Gastroesophageal sphincter (tissue), 3 donors: Measurements from ENCODE around the gene STK24.
A peak's percentile ranks its signal among the peaks of the same experiment; 100 is the strongest.

Experiments
- CTCF ChIP-seq, 4 experiments: fragments of 200-600 bp in 2 of 4; fragments of 450-650 bp in 2 of 4; sonication (generic) in 1 of 4; IDR thresholded peaks; one replicate each; pipeline ENCODE4 v1.5.1; 2017 to 2019; ENCODE audit warnings: antibody characterized with exemption in 4 of 4, mild to moderate bottlenecking in 2 of 4, moderate library complexity in 2 of 4
- EP300 ChIP-seq: sonication (generic); formaldehyde crosslinking; IDR thresholded peaks from one replicate; pipeline ENCODE4 v1.6.1; 2017; ENCODE audit warnings: antibody characterized with exemption, mild to moderate bottlenecking
- POLR2A ChIP-seq, 2 donors: fragments of 450-650 bp; IDR thresholded peaks; one replicate each; pipeline ENCODE4 v1.6.1; 2017; ENCODE audit warnings: antibody characterized with exemption in 2 of 2, mild to moderate bottlenecking in 2 of 2, moderate library complexity in 1 of 2
- POLR2AphosphoS5 ChIP-seq: sonication (generic); formaldehyde crosslinking; IDR thresholded peaks from one replicate; pipeline ENCODE4 v1.6.1; 2017; ENCODE audit warnings: antibody characterized with exemption

- TF ChIP-seq POLR2A (IDR thresholded peaks at IDR 0.05) (no peak), CTCF (IDR thresholded peaks at IDR 0.05) (no peak), EP300 (no peak), POLR2AphosphoS5 (peak; percentile 87)
Observed at GRCh38 chr13:98549006-98549727, 27.7 kb downstream of the STK24 start.
